Right atrium auricular region (tissue), 2 donors: ENCODE data around the gene ZNRD2. TPM values are rescaled to one million over a fixed set of nuclear protein-coding genes. Genes with fewer than 3 reads are reported as not detected.

Experiments
- DNase-seq: peaks from one replicate; pipeline ENCODE4 v3.0.0-alpha.2; 2019; ENCODE audit warnings: low spot score
- H3K27ac ChIP-seq, 2 donors: fragments of 200-600 bp; sonication (generic); 1 replicate in 1 of 2; 2 replicates in 1 of 2; pipeline ENCODE4 v1.5.1; 2016 to 2019
- H3K27me3 ChIP-seq, 2 donors: fragments of 200-600 bp; sonication (generic); one replicate each; pipeline versions ENCODE4 v1.5.1 to v1.6.0; 2017 to 2019
- H3K36me3 ChIP-seq: fragments of 200-600 bp; sonication (generic); one replicate; pipeline ENCODE4 v1.5.1; 2016
- H3K4me1 ChIP-seq, 2 donors: fragments of 200-600 bp; sonication (generic); one replicate each; pipeline versions ENCODE4 v1.5.1 to v1.6.0; 2017 to 2019
- H3K4me3 ChIP-seq, 2 donors: fragments of 200-600 bp; sonication (generic); 1 replicate in 1 of 2; 2 replicates in 1 of 2; pipeline ENCODE4 v1.5.1; 2017 to 2019; ENCODE audit warnings: mild to moderate bottlenecking in 1 of 2, moderate library complexity in 1 of 2
- H3K9me3 ChIP-seq, 2 donors: fragments of 200-600 bp; sonication (generic); one replicate each; pipeline ENCODE4 v1.5.1; 2019
- CTCF ChIP-seq, 2 donors: fragments of 200-600 bp; sonication (generic); IDR thresholded peaks; one replicate each; pipeline ENCODE4 v1.5.1; 2019; ENCODE audit warnings: antibody characterized with exemption in 2 of 2
- total RNA-seq, 2 donors: library from RNA; depleted of rRNA; stranded (reverse); fragments of >200 nt; gene quantifications; one replicate each; pipeline ENCODE4 v1.1.0, GENCODE V29; 2016

The ZNRD2 gene
- total RNA-seq, 2 donors from 2014 or later = 36.1 to 50.6 TPM

DNA sequence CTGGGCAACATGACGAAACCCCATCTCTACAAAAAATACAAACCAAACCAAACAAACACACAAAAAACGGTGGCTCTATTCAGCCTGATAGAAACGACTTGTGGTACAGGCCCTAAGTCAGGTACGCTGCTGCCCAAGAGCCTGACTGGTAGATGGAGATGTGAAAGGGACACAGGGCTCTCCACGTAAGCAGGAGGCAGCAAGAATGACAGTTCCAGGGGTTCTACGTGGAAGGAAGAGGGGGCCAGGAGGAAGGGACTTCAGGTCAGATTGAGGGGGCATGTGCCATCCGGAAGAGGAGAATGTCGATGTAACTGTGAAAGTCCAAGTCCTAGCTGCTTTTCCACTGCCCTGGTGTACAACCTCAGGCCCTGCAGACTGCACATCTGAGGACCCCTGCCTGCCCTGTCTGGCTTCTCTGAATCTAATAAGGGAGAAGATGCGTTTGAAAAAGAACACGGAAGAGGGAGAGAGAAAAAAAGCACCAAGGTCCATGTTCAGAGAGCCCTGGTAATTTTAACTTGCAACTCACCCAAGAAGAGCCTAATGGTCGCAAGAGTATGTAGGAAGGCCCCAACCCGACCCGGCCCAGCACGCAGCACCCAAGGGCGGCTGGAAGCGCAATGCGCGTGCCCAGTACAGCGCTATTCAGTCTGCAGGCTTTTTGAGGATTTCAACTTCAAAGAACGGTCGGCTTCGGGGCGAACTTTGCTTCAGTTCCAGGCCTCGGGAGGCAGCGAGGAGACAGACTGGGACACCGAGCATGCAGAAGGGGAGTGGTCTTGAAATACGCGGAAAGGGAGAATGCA is 909 bp upstream of the ZNRD2 start:
- DNase-seq = no peak
- H3K27me3 ChIP-seq = no peaks in the 10 kb centered on the region
- H3K36me3 ChIP-seq = peaks cover 6% of the 10 kb centered on the region
- no peak for TF ChIP-seq CTCF (IDR thresholded peaks at IDR 0.05)
- H3K4me3 ChIP-seq = peak overlapping the region; percentile 94 to 97
- peak overlapping the region; percentile 94 to 97 for H3K27ac ChIP-seq
- peaks cover 3 to 60% of the 10 kb centered on the region in 2 donors for H3K4me1 ChIP-seq
- no peaks in the 10 kb centered on the region for H3K9me3 ChIP-seq

DNA sequence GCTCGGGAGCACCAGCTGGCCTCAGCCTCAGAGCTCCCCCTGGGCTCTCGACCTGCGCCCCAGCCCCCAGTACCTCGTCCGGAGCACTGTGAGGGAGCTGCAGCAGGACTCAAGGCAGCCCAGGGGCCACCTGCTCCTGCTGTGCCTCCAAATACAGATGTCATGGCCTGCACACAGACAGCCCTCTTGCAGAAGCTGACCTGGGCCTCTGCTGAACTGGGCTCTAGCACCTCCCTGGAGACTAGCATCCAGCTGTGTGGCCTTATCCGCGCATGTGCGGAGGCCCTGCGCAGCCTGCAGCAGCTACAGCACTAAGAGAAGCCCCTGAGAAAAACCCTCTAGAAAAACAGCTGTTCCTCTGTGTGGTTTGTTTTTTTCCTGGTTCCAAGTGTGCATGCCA is 1.1 kb downstream of the ZNRD2 start:
- TF ChIP-seq CTCF (IDR thresholded peaks at IDR 0.05) = no peak
- Histone ChIP-seq H3K4me3 (peak overlapping the region; percentile 94 to 97), H3K27me3 (no peaks in the 10 kb centered on the region), H3K36me3 (peaks cover 6% of the 10 kb centered on the region), H3K4me1 (peaks cover 3 to 77% of the 10 kb centered on the region in 2 donors), H3K9me3 (no peaks in the 10 kb centered on the region), H3K27ac (peak overlapping the region; percentile 94 to 97)
- no peak for DNase-seq

DNA sequence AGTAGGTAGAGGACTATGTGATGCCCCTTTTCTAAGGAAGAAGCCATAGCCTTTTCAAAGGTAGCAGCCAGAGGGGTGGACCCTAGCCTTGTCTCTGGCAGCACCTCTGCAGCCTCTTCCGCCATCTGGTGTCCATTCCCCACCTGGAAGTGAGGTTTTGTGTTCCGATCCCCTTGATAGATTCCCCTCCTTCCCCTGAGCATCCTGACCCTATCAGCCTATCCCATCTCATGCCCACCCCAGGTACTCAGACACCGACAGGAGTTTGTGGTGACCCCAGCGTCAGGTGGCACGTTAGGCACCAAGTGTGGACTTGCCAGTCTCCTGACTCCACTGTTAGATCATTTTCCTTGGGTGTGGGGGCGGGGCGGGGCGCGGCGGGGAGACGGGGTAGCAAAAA is 1.7 kb downstream of the ZNRD2 start:
- Histone ChIP-seq H3K4me3 (peak overlapping the region; percentile 52 to 84), H3K9me3 (no peaks in the 10 kb centered on the region), H3K27me3 (no peaks in the 10 kb centered on the region), H3K4me1 (peaks cover 3 to 80% of the 10 kb centered on the region in 2 donors), H3K36me3 (peaks cover 6% of the 10 kb centered on the region), H3K27ac (peak overlapping the region; percentile 94 to 97)
- peak in 1 of 2 donors; percentile 49 for TF ChIP-seq CTCF (IDR thresholded peaks at IDR 0.05)
- no peak for DNase-seq

GRCh38 chr11:65572356-65573051 is 2.2 kb downstream of the ZNRD2 start, which contains the start of gene FAM89B:
TSS of gene FAM89B (plus strand) at chr11:65572538. CDS start at chr11:65572670, 132 bp downstream.
- peak within 1 kb of the TSS; percentile 52 to 94 for H3K4me3 ChIP-seq
- H3K36me3 ChIP-seq = peaks cover 6% of the 10 kb centered on the region
- H3K9me3 ChIP-seq = no peaks in the 10 kb centered on the region
- peak within 1 kb of the TSS; percentile 94 to 97 for H3K27ac ChIP-seq
- TF ChIP-seq CTCF (IDR thresholded peaks at IDR 0.05) = no peak
- peaks cover 3 to 80% of the 10 kb centered on the region in 2 donors for H3K4me1 ChIP-seq
- peak; percentile 94 for DNase-seq
- no peaks in the 10 kb centered on the region for H3K27me3 ChIP-seq

GRCh38 chr11:65573391-65574079 is 3.3 kb downstream of the ZNRD2 start:
- DNase-seq = no peak
- no peak for TF ChIP-seq CTCF (IDR thresholded peaks at IDR 0.05)
- Histone ChIP-seq H3K27ac (peak overlapping the region; percentile 94 to 97), H3K27me3 (no peaks in the 10 kb centered on the region), H3K36me3 (no peaks in the 10 kb centered on the region), H3K4me3 (peak overlapping the region; percentile 52 to 84), H3K9me3 (no peaks in the 10 kb centered on the region), H3K4me1 (peaks cover 3 to 82% of the 10 kb centered on the region in 2 donors)
